Fibroblast of lung (primary cell): ENCODE measurements around the gene SPPL2B. TPM values are rescaled to one million over a fixed set of nuclear protein-coding genes. Genes with fewer than 3 reads are reported as not detected.

Experiments
- DNase-seq, 2 donors: peaks; one replicate each; pipeline versions ENCODE4 v3.0.0 to v3.0.0-alpha.2; 2010; ENCODE audit warnings: low read depth in 2 of 2
- H2AFZ ChIP-seq: 2 replicates; pipeline ENCODE4 v1.5.1; 2012; ENCODE audit warnings: low read length, control low read depth, inconsistent platforms
- H3K27ac ChIP-seq: 2 replicates; pipeline ENCODE4 v1.5.1; 2011; ENCODE audit warnings: low read length, control low read depth; ENCODE audit not compliant: insufficient read depth
- H3K27me3 ChIP-seq: 2 replicates; pipeline ENCODE4 v1.5.1; 2011; ENCODE audit warnings: mild to moderate bottlenecking, low read length; ENCODE audit not compliant: control insufficient read depth, insufficient read depth
- H3K36me3 ChIP-seq: 2 replicates; pipeline ENCODE4 v1.5.1; 2011; ENCODE audit warnings: low read length; ENCODE audit not compliant: control insufficient read depth, insufficient read depth
- H3K4me1 ChIP-seq: 2 replicates; pipeline ENCODE4 v1.5.1; 2011; ENCODE audit warnings: low read length; ENCODE audit not compliant: control insufficient read depth, insufficient read depth; ENCODE audit errors: extremely low read depth
- H3K4me2 ChIP-seq: 2 replicates; pipeline ENCODE4 v1.5.1; 2011; ENCODE audit warnings: low read length, control low read depth; ENCODE audit not compliant: insufficient read depth; ENCODE audit errors: extremely low read depth
- H3K4me3 ChIP-seq, 4 experiments: fragments of 200-600 bp in 1 of 4; sonication (generic) in 1 of 4; replicated peaks in 1 of 4; 2 replicates each; pipeline ENCODE4 v1.5.1; 2011 to 2016; ENCODE audit warnings: low read length in 4 of 4, low read depth in 3 of 4, mild to moderate bottlenecking in 3 of 4, control low read depth in 2 of 4, inconsistent platforms in 1 of 4, mixed read lengths in 1 of 4; ENCODE audit not compliant: insufficient read depth in 1 of 4; ENCODE audit errors: control extremely low read depth in 1 of 4
- H3K79me2 ChIP-seq: 2 replicates; pipeline ENCODE4 v1.5.1; 2012; ENCODE audit warnings: mild to moderate bottlenecking, low read length, inconsistent platforms; ENCODE audit not compliant: control insufficient read depth, insufficient read depth
- H3K9ac ChIP-seq: 2 replicates; pipeline ENCODE4 v1.5.1; 2011; ENCODE audit warnings: mild to moderate bottlenecking, low read length, control low read depth; ENCODE audit not compliant: insufficient read depth
- H3K9me3 ChIP-seq: 2 replicates; pipeline ENCODE4 v1.5.1; 2012; ENCODE audit warnings: low read depth, low read length; ENCODE audit not compliant: control insufficient read depth, insufficient read depth
- H4K20me1 ChIP-seq: 2 replicates; pipeline ENCODE4 v1.5.1; 2011; ENCODE audit warnings: low read length; ENCODE audit not compliant: control insufficient read depth, insufficient read depth; ENCODE audit errors: extremely low read depth
- EZH2 ChIP-seq: IDR thresholded peaks from 2 replicates; pipeline ENCODE4 v1.5.1; 2012; ENCODE audit warnings: low read length, control low read depth, mild to moderate bottlenecking; ENCODE audit errors: missing control alignments
- polyA plus RNA-seq, 2 donors: library from polyadenylated mRNA; depleted of rRNA in 1 of 2; stranded (reverse) in 1 of 2; unstranded in 1 of 2; fragments of >200 nt; gene quantifications; 2 replicates each; pipeline ENCODE4 v1.2.1, GENCODE V29; 2011 to 2012; ENCODE audit warnings: missing spikeins in 1 of 2
- total RNA-seq: library from RNA; depleted of rRNA; stranded (reverse); fragments of >200 nt; gene quantifications from 2 replicates; pipeline ENCODE4 v1.2.1, GENCODE V29; 2014
- TF ChIP-seq, protein P1 (sequence below), 2 donors: IDR thresholded peaks in 1 of 2; conservative IDR thresholded peaks in 1 of 2; 1 replicate in 1 of 2; 2 replicates in 1 of 2; pipeline ENCODE4 v1.5.1; 2011 to 2012; ENCODE audit warnings: low read length in 2 of 2, control low read depth in 1 of 2, inconsistent platforms in 1 of 2, low read depth in 1 of 2, mild to moderate bottlenecking in 1 of 2

Gene SPPL2B
- total and polyA plus RNA-seq, 2 donors (not counting 1 experiment from before 2014, with no cell fraction given) = 16.0 to 23.8 TPM

DNA sequence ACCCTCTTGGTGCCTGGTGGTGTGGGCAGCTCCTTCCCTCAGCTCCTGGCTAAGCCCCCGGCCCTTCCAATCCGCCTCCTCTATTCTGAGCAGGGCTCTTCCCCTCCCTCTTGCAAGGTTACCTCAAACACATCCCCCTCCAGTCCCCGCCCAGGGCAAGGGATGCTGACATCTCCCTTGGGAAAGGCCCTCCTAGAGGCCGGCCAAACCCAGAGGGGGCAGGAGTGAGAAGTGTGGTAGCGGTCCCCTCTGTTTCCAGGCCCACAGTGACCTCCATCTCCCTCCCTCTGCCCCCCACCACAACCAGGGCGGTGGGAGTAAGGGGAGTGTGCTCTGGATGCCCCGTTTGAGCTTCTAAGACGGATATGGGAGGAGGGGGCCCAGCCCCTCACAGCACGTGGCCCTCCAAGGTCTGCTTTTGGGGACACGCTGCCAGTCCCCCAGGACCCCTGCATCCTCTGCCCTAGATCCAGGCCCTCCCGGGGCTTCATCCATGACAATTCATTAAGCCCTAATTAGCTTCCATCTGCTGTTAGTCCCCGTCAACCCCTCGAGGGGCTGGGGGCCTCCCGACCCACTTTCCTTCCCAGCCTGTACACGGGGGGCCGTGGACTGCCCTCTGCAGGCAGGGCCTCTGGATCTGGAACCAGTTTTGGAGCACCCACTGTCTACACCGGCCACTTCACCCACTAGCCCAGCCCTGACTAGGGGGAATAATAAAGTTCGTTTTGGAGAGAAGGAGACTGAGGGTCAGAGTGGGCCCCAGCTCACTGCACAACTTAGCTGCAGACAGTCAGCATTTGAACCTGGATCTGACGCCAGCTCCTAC, 22.8 kb upstream of the SPPL2B start:
- Histone ChIP-seq H3K4me1 (no peaks in the 10 kb centered on the region), H3K4me3 (no peak overlapping the region), H3K36me3 (no peaks in the 10 kb centered on the region), H3K27ac (no peak overlapping the region), H3K9ac (no peak overlapping the region), H2AFZ (no peak overlapping the region), H4K20me1 (no peaks in the 10 kb centered on the region), H3K9me3 (no peaks in the 10 kb centered on the region), H3K4me2 (no peak overlapping the region), H3K27me3 (peaks cover 28% of the 10 kb centered on the region), H3K79me2 (no peaks in the 10 kb centered on the region)
- no peak for TF ChIP-seq EZH2
- TF ChIP-seq, protein P1, sequence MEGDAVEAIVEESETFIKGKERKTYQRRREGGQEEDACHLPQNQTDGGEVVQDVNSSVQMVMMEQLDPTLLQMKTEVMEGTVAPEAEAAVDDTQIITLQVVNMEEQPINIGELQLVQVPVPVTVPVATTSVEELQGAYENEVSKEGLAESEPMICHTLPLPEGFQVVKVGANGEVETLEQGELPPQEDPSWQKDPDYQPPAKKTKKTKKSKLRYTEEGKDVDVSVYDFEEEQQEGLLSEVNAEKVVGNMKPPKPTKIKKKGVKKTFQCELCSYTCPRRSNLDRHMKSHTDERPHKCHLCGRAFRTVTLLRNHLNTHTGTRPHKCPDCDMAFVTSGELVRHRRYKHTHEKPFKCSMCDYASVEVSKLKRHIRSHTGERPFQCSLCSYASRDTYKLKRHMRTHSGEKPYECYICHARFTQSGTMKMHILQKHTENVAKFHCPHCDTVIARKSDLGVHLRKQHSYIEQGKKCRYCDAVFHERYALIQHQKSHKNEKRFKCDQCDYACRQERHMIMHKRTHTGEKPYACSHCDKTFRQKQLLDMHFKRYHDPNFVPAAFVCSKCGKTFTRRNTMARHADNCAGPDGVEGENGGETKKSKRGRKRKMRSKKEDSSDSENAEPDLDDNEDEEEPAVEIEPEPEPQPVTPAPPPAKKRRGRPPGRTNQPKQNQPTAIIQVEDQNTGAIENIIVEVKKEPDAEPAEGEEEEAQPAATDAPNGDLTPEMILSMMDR (conservative IDR thresholded peaks at IDR 0.05 in 1 of 2, IDR thresholded peaks at IDR 0.05 in 1 of 2; ENCODE audit: low read depth in 1 of 2, low read length in 2 of 2) = no peak
- DNase-seq = no peak

DNA sequence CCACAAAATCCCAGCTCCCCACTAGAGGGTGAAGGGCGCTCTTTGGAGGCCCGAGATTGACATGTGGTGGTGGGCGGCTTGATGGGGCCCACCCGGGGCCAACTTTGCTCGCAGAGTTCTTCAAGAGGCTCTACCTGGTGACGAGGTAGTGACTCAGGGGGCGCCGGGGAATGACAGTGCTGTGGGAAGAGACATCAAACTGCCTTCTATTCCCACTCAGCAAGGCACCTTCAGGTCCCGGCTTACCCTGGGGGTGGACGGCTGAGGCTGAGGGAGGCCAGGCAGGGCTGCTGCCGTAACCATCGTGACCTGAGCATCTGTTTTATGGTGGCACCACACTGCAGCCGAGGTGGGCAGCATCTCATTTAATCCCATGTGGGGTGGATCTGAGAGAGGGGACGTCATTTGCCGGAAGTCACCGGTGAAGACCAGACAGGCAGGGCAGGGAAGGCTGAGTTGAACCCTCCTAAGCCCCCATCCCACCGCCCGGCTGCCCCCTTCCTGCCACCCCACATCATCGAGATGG, 22.1 kb upstream of the SPPL2B start:
- Histone ChIP-seq H2AFZ (no peak overlapping the region), H3K9me3 (no peaks in the 10 kb centered on the region), H4K20me1 (no peaks in the 10 kb centered on the region), H3K9ac (no peak overlapping the region), H3K79me2 (no peaks in the 10 kb centered on the region), H3K27ac (no peak overlapping the region), H3K27me3 (peaks cover 28% of the 10 kb centered on the region), H3K4me2 (no peak overlapping the region), H3K36me3 (no peaks in the 10 kb centered on the region), H3K4me3 (no peak overlapping the region), H3K4me1 (no peaks in the 10 kb centered on the region)
- no peak for DNase-seq
- TF ChIP-seq, protein P1 (conservative IDR thresholded peaks at IDR 0.05 in 1 of 2, IDR thresholded peaks at IDR 0.05 in 1 of 2; ENCODE audit: low read depth in 1 of 2, low read length in 2 of 2) = no peak
- TF ChIP-seq EZH2 = no peak

DNA sequence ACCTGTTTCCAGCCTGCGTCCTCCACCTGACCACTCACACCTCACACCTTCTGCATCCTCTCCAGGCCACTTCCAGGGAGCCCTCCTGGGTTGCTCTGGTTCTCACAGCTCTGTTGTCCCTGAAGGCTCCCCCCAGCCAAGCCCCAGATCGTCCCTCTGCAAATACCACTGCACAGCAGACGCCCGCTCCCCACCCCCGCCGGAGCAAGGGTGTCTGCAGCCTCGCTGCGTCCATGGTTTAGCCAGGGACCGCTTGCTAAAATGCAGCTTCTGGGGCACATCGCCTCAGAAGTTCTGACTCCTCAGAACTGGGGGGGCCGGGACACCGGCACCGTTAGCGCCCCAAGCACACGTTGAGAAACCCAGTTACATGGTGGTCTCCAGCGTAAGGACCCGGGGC, 21.5 kb upstream of the SPPL2B start:
- no peak overlapping the region for H2AFZ ChIP-seq
- peaks cover 28% of the 10 kb centered on the region for H3K27me3 ChIP-seq

More for the DNA sequence above, 21.5 kb upstream of the SPPL2B start:
- H3K4me3 ChIP-seq = no peak overlapping the region
- no peaks in the 10 kb centered on the region for H3K79me2 ChIP-seq
- no peak overlapping the region for H3K4me2 ChIP-seq
- no peak overlapping the region for H3K27ac ChIP-seq
- H3K36me3 ChIP-seq = no peaks in the 10 kb centered on the region
- no peaks in the 10 kb centered on the region for H3K4me1 ChIP-seq
- H3K9me3 ChIP-seq = no peaks in the 10 kb centered on the region
- H4K20me1 ChIP-seq = no peaks in the 10 kb centered on the region
- no peak for DNase-seq
- TF ChIP-seq, protein P1 (conservative IDR thresholded peaks at IDR 0.05 in 1 of 2, IDR thresholded peaks at IDR 0.05 in 1 of 2; ENCODE audit: low read depth in 1 of 2, low read length in 2 of 2) = no peak
- TF ChIP-seq EZH2 = no peak
- no peak overlapping the region for H3K9ac ChIP-seq
